ENCODE measurements around the gene ADGRA1.

Gene ADGRA1

GRCh38 chr10:133087679-133088178 lies at the start of gene ADGRA1:
ADGRA1 (plus strand) TSS chr10:133087924; CDS start chr10:133088910, 986 bp downstream.
- H3K4me3 ChIP-seq (ENCODE audit: low read depth, low read length) = no peak within 1 kb of the TSS
- POLR2A ChIA-PET = no interaction called here
- TF ChIP-seq CTCF (IDR thresholded peaks at IDR 0.05; ENCODE audit: insufficient read depth, low read length, missing control alignments) = no peak
- CTCF ChIA-PET = no interaction called here
- no peak for DNase-seq (ENCODE audit: low read depth, low spot score)

GRCh38 chr10:133038036-133038823 lies 49.5 kb upstream of the ADGRA1 start:
- no peak for TF ChIP-seq CTCF (IDR thresholded peaks at IDR 0.05; ENCODE audit: insufficient read depth, low read length, missing control alignments)
- H3K4me3 ChIP-seq (ENCODE audit: low read depth, low read length) = no peak overlapping the region
- ChIA-PET POLR2A (no interaction called here), CTCF (no interaction called here)
- no peak for DNase-seq (ENCODE audit: low read depth, low spot score)

GRCh38 chr10:133039107-133039802 lies 48.5 kb upstream of the ADGRA1 start:
- H3K4me3 ChIP-seq (ENCODE audit: low read depth, low read length) = no peak overlapping the region
- CTCF ChIA-PET = no interaction called here
- POLR2A ChIA-PET = no interaction called here

DNA sequence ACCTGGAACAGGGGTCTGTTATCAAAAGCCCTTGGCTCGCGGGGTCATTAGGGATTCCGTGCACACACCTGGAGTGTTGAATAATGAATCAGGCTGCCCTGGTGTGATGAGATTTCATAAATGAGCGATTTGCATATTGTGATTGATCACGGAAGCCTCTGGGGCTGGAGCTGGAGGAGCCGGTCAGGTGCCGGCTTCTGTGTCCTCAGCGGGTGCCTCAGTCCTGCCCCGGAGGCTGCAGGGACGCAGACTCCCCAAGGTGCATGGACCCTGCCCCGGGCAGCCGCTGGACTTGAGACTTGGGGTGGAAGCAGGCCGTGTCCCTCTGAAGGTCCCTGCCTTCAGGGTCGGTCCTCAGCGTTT lies 47.9 kb upstream of the ADGRA1 start:
- H3K4me3 ChIP-seq (ENCODE audit: low read depth, low read length) = no peak overlapping the region
- TF ChIP-seq CTCF (IDR thresholded peaks at IDR 0.05; ENCODE audit: insufficient read depth, low read length, missing control alignments) = no peak
- DNase-seq (ENCODE audit: low read depth, low spot score) = no peak
- ChIA-PET POLR2A (no interaction called here), CTCF (no interaction called here)

More at GRCh38 chr10:133039107-133039802, 48.5 kb upstream of the ADGRA1 start:
- no peak for TF ChIP-seq CTCF (IDR thresholded peaks at IDR 0.05; ENCODE audit: insufficient read depth, low read length, missing control alignments)
- no peak for DNase-seq (ENCODE audit: low read depth, low spot score)

GRCh38 chr10:133040198-133040597 lies 47.5 kb upstream of the ADGRA1 start:
- no peak for TF ChIP-seq CTCF (IDR thresholded peaks at IDR 0.05; ENCODE audit: insufficient read depth, low read length, missing control alignments)
- DNase-seq (ENCODE audit: low read depth, low spot score) = no peak
- ChIA-PET CTCF (no interaction called here), POLR2A (no interaction called here)
- no peak overlapping the region for H3K4me3 ChIP-seq (ENCODE audit: low read depth, low read length)

- DNase-seq (ENCODE audit: low read depth, low spot score) = no peak
- TF ChIP-seq CTCF (IDR thresholded peaks at IDR 0.05; ENCODE audit: insufficient read depth, low read length, missing control alignments) = no peak
- ChIA-PET POLR2A (no interaction called here), CTCF (no interaction called here)
- H3K4me3 ChIP-seq (ENCODE audit: low read depth, low read length) = no peak overlapping the region
Observed at GRCh38 chr10:133041101-133041500, 46.6 kb upstream of the ADGRA1 start.

Data from AG04449 (cell line).